Activated gamma-delta T cell treated with anti-CD3 and anti-CD28 coated beads, Interleukin-2, amount 50 U/mL, for 16 hours (primary cell): ENCODE data around the gene NAIF1.
"Not testable (repeated sequence)": the region's sequence is repeated elsewhere in the genome, so short reads cannot be mapped to it uniquely, and the experiment has no call there.

Source experiments
- DNase-seq: peaks from one replicate; pipeline ENCODE4 v3.0.0-alpha.2; 2020; ENCODE audit warnings: low read depth

Gene NAIF1

GRCh38 chr9:128059365-128059983 lies 7.6 kb downstream of the NAIF1 start:
- no peak for DNase-seq

GRCh38 chr9:128057724-128058409 lies 9.3 kb downstream of the NAIF1 start:
- DNase-seq = no peak

GRCh38 chr9:128056887-128057723 lies 10.0 kb downstream of the NAIF1 start:
- DNase-seq = no peak

- no peak for DNase-seq
Measured at GRCh38 chr9:128056086-128056485, 11.0 kb downstream of the NAIF1 start.

- DNase-seq = no peak
Measured at GRCh38 chr9:128055344-128056040, 11.6 kb downstream of the NAIF1 start.

- no peak for DNase-seq
Measured at GRCh38 chr9:128054087-128054486, 13.0 kb downstream of the NAIF1 start.

GRCh38 chr9:128053560-128053959 lies 13.6 kb downstream of the NAIF1 start:
- DNase-seq = no peak

- DNase-seq = no peak
Measured at GRCh38 chr9:128051932-128052709, 15.0 kb downstream of the NAIF1 start.

- no peak for DNase-seq
Measured at GRCh38 chr9:128049843-128050242, 17.3 kb downstream of the NAIF1 start.

- no peak for DNase-seq
Measured at GRCh38 chr9:128048663-128049062, 18.5 kb downstream of the NAIF1 start.

GRCh38 chr9:128047231-128047630 lies 19.9 kb downstream of the NAIF1 start:
- no peak for DNase-seq

GRCh38 chr9:128045831-128046230 lies 21.3 kb downstream of the NAIF1 start:
- no peak for DNase-seq

GRCh38 chr9:128045409-128045808 lies 21.7 kb downstream of the NAIF1 start:
- DNase-seq = not testable (repeated sequence)

- DNase-seq = no peak
Measured at GRCh38 chr9:128043467-128043868, 23.7 kb downstream of the NAIF1 start.

- DNase-seq = no peak
Measured at GRCh38 chr9:128042043-128042442, 25.1 kb downstream of the NAIF1 start.

- DNase-seq = not testable (repeated sequence)
Measured at GRCh38 chr9:128040783-128041182, 26.3 kb downstream of the NAIF1 start.

GRCh38 chr9:128036522-128036921 lies 30.6 kb downstream of the NAIF1 start:
- not testable (repeated sequence) for DNase-seq

GRCh38 chr9:128034821-128035652 lies 32.1 kb downstream of the NAIF1 start:
- DNase-seq = peak; percentile 49

GRCh38 chr9:128033609-128034008 lies 33.5 kb downstream of the NAIF1 start:
- DNase-seq = no peak

GRCh38 chr9:128027705-128028104 lies 39.4 kb downstream of the NAIF1 start:
- no peak for DNase-seq
